DMS 273 (cell line): ENCODE data around the gene FBXW9.
"Not testable (repeated sequence)": the region's sequence is repeated elsewhere in the genome, so short reads cannot be mapped to it uniquely, and the experiment has no call there.

Experiments used
- DNase-seq: peaks from one replicate; lab custom pipeline; 2025; ENCODE audit not compliant: unreplicated experiment; lab: John Stamatoyannopoulos, UW

The FBXW9 gene

GRCh38 chr19:12656899-12657571, 39.4 kb downstream of the FBXW9 start:
- no peak for DNase-seq

- no peak for DNase-seq
Observed at GRCh38 chr19:12655546-12655945, 40.9 kb downstream of the FBXW9 start.

DNA sequence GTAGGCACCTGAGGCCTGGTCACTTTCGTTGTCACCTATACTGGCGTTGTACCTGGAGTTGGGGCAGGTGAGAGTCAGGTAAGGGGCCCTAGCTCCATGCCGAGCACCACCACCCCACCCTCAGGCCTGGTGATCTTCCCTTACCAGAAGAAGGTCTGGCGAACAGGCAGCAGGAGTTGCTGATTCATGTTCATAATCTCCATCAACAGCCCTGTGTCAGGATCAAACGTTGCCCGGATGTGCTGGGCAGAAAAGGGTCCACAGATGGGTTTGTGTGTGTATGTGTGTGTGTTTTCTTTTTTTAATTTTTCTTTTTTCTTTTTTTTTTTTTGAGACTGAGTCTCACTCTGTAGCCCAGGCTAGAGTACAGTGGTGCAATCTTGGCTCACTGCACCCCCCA, 44.2 kb downstream of the FBXW9 start:
- no peak for DNase-seq

DNA sequence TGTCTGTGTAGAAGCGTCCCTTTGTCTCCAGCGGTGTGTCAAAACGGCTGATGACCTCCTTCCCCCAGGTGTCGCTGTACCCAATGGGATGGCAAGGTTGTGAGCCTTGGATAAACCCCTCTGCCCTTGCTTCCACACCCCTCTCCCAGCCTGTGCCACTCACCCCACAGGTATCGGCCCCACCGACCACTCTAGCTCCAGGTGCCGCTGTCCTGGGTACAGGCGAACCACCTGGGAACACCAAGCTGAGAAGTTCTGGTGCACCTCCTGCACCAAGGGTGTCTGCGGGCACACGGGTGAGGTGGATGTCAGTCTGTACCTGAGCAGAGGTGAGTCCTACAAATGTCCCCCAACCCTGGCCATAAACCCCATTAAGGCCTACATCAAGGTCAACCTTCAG, 46.5 kb downstream of the FBXW9 start:
- no peak for DNase-seq

GRCh38 chr19:12648088-12648487, 48.3 kb downstream of the FBXW9 start:
- DNase-seq: no peak

GRCh38 chr19:12647490-12648071, 48.9 kb downstream of the FBXW9 start:
- peak; percentile 63 for DNase-seq

- no peak for DNase-seq
Observed at GRCh38 chr19:12647047-12647446, 49.4 kb downstream of the FBXW9 start.

- no peak for DNase-seq
Observed at GRCh38 chr19:12646551-12646950, 49.9 kb downstream of the FBXW9 start.

DNA sequence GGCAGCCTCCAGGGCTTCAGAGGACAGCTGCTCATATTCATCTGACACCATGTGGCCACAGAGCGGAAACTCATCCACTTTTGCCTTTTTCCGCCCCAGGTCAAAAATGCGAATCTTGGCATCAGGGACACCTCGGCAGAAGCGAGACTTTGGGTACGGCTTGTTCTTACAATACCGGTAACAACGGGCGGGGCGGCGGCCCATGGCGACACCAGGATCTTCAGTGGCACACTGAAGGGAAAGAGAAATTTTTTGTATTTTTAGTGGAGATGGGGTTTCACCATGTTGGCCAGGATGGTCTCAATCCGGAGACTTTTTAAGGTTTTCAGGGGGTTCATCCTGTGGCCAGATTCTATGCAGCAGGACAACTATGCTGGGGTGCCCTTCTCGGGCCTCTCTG, 52.7 kb downstream of the FBXW9 start:
- not testable (repeated sequence) for DNase-seq

DNA sequence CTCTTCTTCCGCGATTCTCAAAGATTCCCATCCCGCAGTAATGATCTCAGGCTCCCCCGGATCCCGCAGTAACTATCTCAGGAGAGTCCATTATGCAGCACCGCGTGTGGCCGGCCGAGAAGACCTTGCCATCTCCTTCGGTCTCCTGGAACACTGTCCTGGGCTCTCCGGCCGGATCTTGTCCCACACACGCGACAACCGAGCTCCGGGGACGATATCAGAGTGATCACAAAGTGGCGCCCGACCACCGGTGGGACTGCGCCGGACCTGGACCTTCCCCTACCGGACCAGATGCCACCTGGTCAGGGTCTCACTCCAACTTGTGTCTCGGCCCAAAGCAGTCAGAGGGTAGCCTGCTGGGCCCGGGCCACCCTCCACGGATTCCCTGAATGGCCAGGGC, 53.9 kb downstream of the FBXW9 start:
- DNase-seq: no peak

DNA sequence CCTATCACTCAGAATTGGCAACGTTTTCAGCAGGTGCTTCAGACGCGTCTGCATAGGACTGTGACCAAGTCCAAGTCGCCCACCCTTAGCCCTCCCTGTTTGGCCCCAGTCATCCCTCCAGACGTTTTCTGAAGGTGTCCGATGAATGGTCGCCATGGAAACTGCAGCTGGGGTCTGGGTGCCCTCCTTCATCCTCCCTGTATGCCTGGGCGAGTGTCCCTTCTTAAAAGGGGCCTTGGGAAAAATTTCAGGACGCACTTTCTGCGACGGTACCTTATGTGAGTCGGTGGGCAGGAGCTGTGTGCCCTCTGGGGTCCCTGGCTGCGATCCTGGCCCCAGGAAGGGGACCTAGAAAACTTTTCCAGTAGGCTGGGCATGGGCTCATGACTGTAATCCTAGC, 55.0 kb downstream of the FBXW9 start:
- no peak for DNase-seq

DNA sequence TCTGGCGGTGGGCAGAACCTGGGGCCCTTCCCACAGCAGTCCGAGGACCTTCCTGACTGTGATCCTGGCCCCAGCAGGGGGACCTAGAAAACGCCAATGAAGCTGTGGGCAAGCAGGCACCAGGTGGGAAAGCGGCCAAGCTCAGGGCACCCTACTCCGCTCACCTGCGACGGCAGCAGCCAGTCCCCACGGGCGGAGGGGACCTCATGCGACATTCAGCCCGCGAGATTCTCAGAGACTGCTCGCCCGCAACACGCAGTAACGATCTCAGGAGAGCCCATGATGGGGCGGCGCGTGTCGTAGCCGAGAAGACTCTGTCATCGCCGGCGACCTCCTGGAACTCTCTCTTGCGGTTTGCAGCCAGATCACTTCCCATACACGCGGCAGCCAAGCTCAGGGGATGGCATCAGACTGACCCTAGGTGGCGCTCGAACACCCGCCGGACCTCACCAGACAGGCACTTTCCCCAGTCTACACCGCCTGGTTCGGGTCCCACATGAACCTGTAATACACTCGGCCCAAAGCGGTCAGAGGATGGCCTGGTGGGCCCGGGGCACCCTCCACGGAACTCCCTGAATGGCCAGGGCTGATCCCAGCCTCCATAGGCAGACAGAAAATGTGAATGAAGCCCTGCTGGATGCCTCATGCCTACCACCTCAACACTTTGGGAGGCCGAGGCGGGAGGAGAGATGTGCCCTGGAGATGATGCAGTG, 56.4 kb downstream of the FBXW9 start:
- DNase-seq: peak; percentile 86
